Endothelial cell of umbilical vein (primary cell): ENCODE measurements around the gene TMEM239. TPM values are rescaled to one million over a fixed set of nuclear protein-coding genes. Genes with fewer than 3 reads are reported as not detected.
"Not testable (repeated sequence)": the region's sequence is repeated elsewhere in the genome, so short reads cannot be mapped to it uniquely, and the experiment has no call there.

Source experiments
- BruUV-seq: library from RNA; stranded (reverse); fragments of 400-500 nt; replicated peaks from 2 replicates; lab custom pipeline; 2021; lab: Mats Ljungman, UMichigan
- CTCF ChIA-PET: fragments of 300-600, 350-600 bp; sonication (Branson Sonifier 250); formaldehyde crosslinking; loops from one replicate; lab custom pipeline; 2021; ENCODE audit warnings: antibody characterized with exemption, inconsistent platforms; lab: Charles Lee
- POLR2A ChIA-PET: fragments of 300-600, 350-600 bp; sonication (Branson Sonifier 250); formaldehyde crosslinking; loops from one replicate; lab custom pipeline; 2021; ENCODE audit warnings: antibody characterized with exemption, inconsistent platforms; lab: Charles Lee
- DNase-seq: peaks from one replicate; pipeline ENCODE4 v3.0.0-alpha.2; 2011; ENCODE audit warnings: low read depth, low spot score
- FAIRE-seq: peaks from 2 replicates; lab custom pipeline; 2011; peaks lifted over from hg19 to GRCh38; lab: Jason Lieb, UNC
- H2AFZ ChIP-seq: 2 replicates; pipeline ENCODE4 v1.6.0; 2012; ENCODE audit warnings: low read depth, low read length, control low read depth, inconsistent platforms
- H3K27ac ChIP-seq: 2 replicates; pipeline ENCODE4 v1.5.1; 2011; ENCODE audit warnings: low read depth, mild to moderate bottlenecking, control low read depth, low read length, moderate library complexity; ENCODE audit not compliant: insufficient read depth
- H3K27me3 ChIP-seq, 2 experiments: 2 replicates each; pipeline versions ENCODE4 v1.6.0 to v1.6.1; 2011; ENCODE audit warnings: low read length in 2 of 2, mixed read lengths in 1 of 2; ENCODE audit not compliant: control insufficient read depth in 2 of 2, insufficient read depth in 2 of 2
- H3K36me3 ChIP-seq, 2 experiments: 2 replicates in 1 of 2; 3 replicates in 1 of 2; pipeline ENCODE4 v1.5.1; 2011; ENCODE audit warnings: low read length in 2 of 2, mild to moderate bottlenecking in 1 of 2, moderate library complexity in 1 of 2; ENCODE audit not compliant: control insufficient read depth in 2 of 2, insufficient read depth in 2 of 2; ENCODE audit errors: extremely low read depth in 1 of 2
- H3K4me1 ChIP-seq: 3 replicates; pipeline ENCODE4 v1.5.1; 2011; ENCODE audit warnings: mild to moderate bottlenecking, low read length; ENCODE audit not compliant: control insufficient read depth, insufficient read depth; ENCODE audit errors: extremely low read depth
- H3K4me2 ChIP-seq: 2 replicates; pipeline ENCODE4 v1.6.1; 2011; ENCODE audit warnings: low read length, control low read depth, mixed read lengths; ENCODE audit not compliant: insufficient read depth
- H3K4me3 ChIP-seq, 3 experiments: fragments of 200-600 bp in 1 of 3; sonication (generic), shearing (Covaris generic) in 1 of 3; replicated peaks in 1 of 3; 2 replicates each; pipeline ENCODE4 v1.5.1; 2011 to 2016; ENCODE audit warnings: control low read depth in 3 of 3, low read length in 3 of 3, mild to moderate bottlenecking in 2 of 3, inconsistent platforms in 1 of 3, low read depth in 1 of 3, moderate library complexity in 1 of 3; ENCODE audit not compliant: insufficient read depth in 1 of 3
- H3K79me2 ChIP-seq: 2 replicates; pipeline ENCODE4 v1.6.0; 2012; ENCODE audit warnings: low read length, inconsistent platforms; ENCODE audit not compliant: control insufficient read depth, insufficient read depth
- H3K9ac ChIP-seq: replicated peaks from 2 replicates; pipeline ENCODE3; 2011; ENCODE audit warnings: low read length, control low read depth; ENCODE audit not compliant: insufficient read depth; ENCODE audit errors: extremely low read depth
- H3K9me1 ChIP-seq: replicated peaks from 3 replicates; pipeline ENCODE4 v1.6.0; 2011; ENCODE audit warnings: mild to moderate bottlenecking, low read length; ENCODE audit not compliant: control insufficient read depth, insufficient read depth; ENCODE audit errors: extremely low read depth
- H3K9me3 ChIP-seq: replicated peaks from 2 replicates; pipeline ENCODE4 v1.5.1; 2012; ENCODE audit warnings: low read length, inconsistent platforms; ENCODE audit not compliant: control insufficient read depth, insufficient read depth
- H4K20me1 ChIP-seq: replicated peaks from 2 replicates; pipeline ENCODE3; 2011; ENCODE audit warnings: mild to moderate bottlenecking, low read length; ENCODE audit not compliant: control insufficient read depth, insufficient read depth; ENCODE audit errors: extremely low read depth
- CTCF ChIP-seq, 2 donors: IDR thresholded peaks; 1 replicate in 1 of 2; 2 replicates in 1 of 2; pipeline ENCODE4 v1.5.1; 2011; ENCODE audit warnings: low read length in 2 of 2, mild to moderate bottlenecking in 2 of 2, moderate library complexity in 2 of 2, control low read depth in 1 of 2, inconsistent platforms in 1 of 2, low read depth in 1 of 2; ENCODE audit not compliant: insufficient read depth in 1 of 2; ENCODE audit errors: extremely low read depth in 1 of 2
- EZH2 ChIP-seq: IDR thresholded peaks from 2 replicates; pipeline ENCODE4 v1.6.1; 2012; ENCODE audit warnings: borderline replicate concordance, low read depth, mild to moderate bottlenecking, moderate library complexity, low read length, inconsistent platforms; ENCODE audit not compliant: severe bottlenecking
- FOS ChIP-seq: IDR thresholded peaks from 2 replicates; pipeline ENCODE4 v1.6.1; 2011; ENCODE audit warnings: mild to moderate bottlenecking, low read length, moderate library complexity, borderline replicate concordance; ENCODE audit not compliant: insufficient read depth
- GATA2 ChIP-seq: IDR thresholded peaks from 2 replicates; pipeline ENCODE4 v1.7.0; 2011; ENCODE audit warnings: low read depth, mild to moderate bottlenecking, moderate library complexity, mixed read lengths, low read length; ENCODE audit not compliant: insufficient read length, insufficient read depth
- JUN ChIP-seq: IDR thresholded peaks from 2 replicates; pipeline ENCODE4 v1.6.1; 2011; ENCODE audit warnings: borderline replicate concordance, low read depth; ENCODE audit not compliant: insufficient read length, insufficient read depth
- MAX ChIP-seq: IDR thresholded peaks from 2 replicates; pipeline ENCODE4 v1.6.1; 2011; ENCODE audit not compliant: insufficient read depth, insufficient read length
- MYC ChIP-seq: IDR thresholded peaks from one replicate; pipeline ENCODE4 v1.6.1; 2011; ENCODE audit warnings: mild to moderate bottlenecking, low read depth, low read length
- POLR2A ChIP-seq: IDR thresholded peaks from 2 replicates; pipeline ENCODE4 v1.6.1; 2012; ENCODE audit warnings: low read depth, mild to moderate bottlenecking, control low read depth, low read length
- POLR2AphosphoS5 ChIP-seq: IDR thresholded peaks from 2 replicates; pipeline ENCODE4 v1.6.1; 2012; ENCODE audit warnings: low read depth, mild to moderate bottlenecking, control low read depth, low read length, moderate library complexity; ENCODE audit not compliant: insufficient read depth
- dilution Hi-C: fragments of 300-500 bp; cut with MboI; formaldehyde crosslinking; loops from one replicate; pipeline ENCODE4 v1.15.0; 2019; ENCODE audit warnings: low sequenced_read_pairs; ENCODE audit not compliant: extremely low pct_ligation_motif_present
- intact Hi-C: fragments of 100-400 bp; cut with micrococcal nuclease; formaldehyde crosslinking; loops from one replicate; pipeline ENCODE4 v1.10.0; 2022
- polyA plus RNA-seq, 4 experiments: library from polyadenylated mRNA; depleted of rRNA in 3 of 4; stranded (reverse) in 3 of 4; unstranded in 1 of 4; fragments of >200 nt; gene quantifications; 2 replicates each; pipeline versions ENCODE4 v1.2.1 to v1.2.3, GENCODE V29; 2011 to 2012; ENCODE audit warnings: missing spikeins in 1 of 4
- total RNA-seq: library from RNA; stranded (reverse); gene quantifications from 2 replicates; pipeline ENCODE4 v1.2.3, GENCODE V29; 2021

Gene TMEM239
- total and polyA plus RNA-seq, 2 donors (not counting 3 experiments of a cell fraction or from before 2014, with no cell fraction given): not detected

- FAIRE-seq (no peak), DNase-seq (no peak)
- Histone ChIP-seq H3K27ac (no peak overlapping the region), H3K9me1 (no peaks in the 10 kb centered on the region), H3K4me1 (peaks cover 6% of the 10 kb centered on the region), H3K4me3 (no peak overlapping the region), H3K9me3 (no peaks in the 10 kb centered on the region), H3K4me2 (no peak overlapping the region), H3K27me3 (peaks cover 3 to 33% of the 10 kb centered on the region in 2 experiments), H3K9ac (no peak overlapping the region), H2AFZ (no peak overlapping the region), H3K79me2 (no peaks in the 10 kb centered on the region), H4K20me1 (no peaks in the 10 kb centered on the region), H3K36me3 (no peaks in the 10 kb centered on the region)
- no TSS peak for BruUV-seq
- intact Hi-C loops: no loop called here
- CTCF ChIA-PET: interaction anchor here (1.0 kb wide), 1 partner anchor 9 kb away, joined by 4 read pairs; no protein-coding TSS in a partner anchor
- POLR2A ChIA-PET: no interaction called here
- dilution Hi-C loops: no loop called here
- TF ChIP-seq EZH2 (no peak), MAX (no peak), JUN (no peak), GATA2 (no peak), CTCF (IDR thresholded peaks at IDR 0.05; ENCODE audit: extremely low read depth in 1 of 2, insufficient read depth in 1 of 2, low read depth in 1 of 2, low read length in 2 of 2) (no peak), FOS (no peak), POLR2AphosphoS5 (no peak), POLR2A (no peak), MYC (no peak)
These were observed 13.2 kb downstream of the TMEM239 start for GRCh38 chr20:2829376-2829775.

GRCh38 chr20:2831206-2831605 lies 15.0 kb downstream of the TMEM239 start:
- H3K36me3 ChIP-seq, H3K9me1 ChIP-seq, H2AFZ ChIP-seq, FAIRE-seq, intact Hi-C loops, H3K4me2 ChIP-seq, H3K4me3 ChIP-seq, H3K4me1 ChIP-seq, DNase-seq, H3K9ac ChIP-seq, dilution Hi-C loops, BruUV-seq, H3K79me2 ChIP-seq, H4K20me1 ChIP-seq, POLR2A ChIA-PET, H3K9me3 ChIP-seq, H3K27ac ChIP-seq: not testable (repeated sequence)
- H3K27me3 ChIP-seq: peaks cover 3 to 26% of the 10 kb centered on the region in 2 experiments
- CTCF ChIA-PET: interaction anchor here (1.3 kb wide), 1 partner anchor 78 kb away, joined by 3 read pairs; no protein-coding TSS in a partner anchor
